ENCODE data around the gene TP53I13. TPM values are rescaled to one million over a fixed set of nuclear protein-coding genes. Genes with fewer than 3 reads are reported as not detected.
A peak's percentile ranks its signal among the peaks of the same experiment; 100 is the strongest.

TP53I13 gene
- total RNA-seq, 2 experiments from 2014 or later, result 20.8 to 27.5 TPM

- BruUV-seq (replicated peaks), result no TSS peak
- ChIA-PET POLR2A (interaction anchor here (0.6 to 1.9 kb wide), 2 partner anchors 10 to 1432 kb away, joined by 3 to 4 read pairs; no protein-coding TSS in a partner anchor), CTCF (ENCODE audit: unreplicated experiment) (no interaction called here)
- H3K27ac ChIP-seq (ENCODE audit: low read depth, low read length, poor library complexity, severe bottlenecking), result no peak overlapping the region
- intact Hi-C loops (cut with micrococcal nuclease; ENCODE audit: unreplicated experiment), result no loop called here
- no peaks in the 10 kb centered on the region for H3K9me3 ChIP-seq (ENCODE audit: low read length)
- DNase-seq (ENCODE audit: low spot score), result no peak
- TF ChIP-seq CTCF (conservative IDR thresholded peaks at IDR 0.05; ENCODE audit: low read length) (no peak), EZH2phosphoT487 (IDR thresholded peaks at IDR 0.05; ENCODE audit: borderline replicate concordance, low read depth, low read length) (no peak)
- H2AFZ ChIP-seq (ENCODE audit: low read length), result no peak overlapping the region
- no peak overlapping the region for H3K4me2 ChIP-seq (ENCODE audit: low read length)
- peaks cover 10% of the 10 kb centered on the region for H3K4me1 ChIP-seq (ENCODE audit: insufficient read depth, low read length, poor library complexity, severe bottlenecking)
- no peak overlapping the region for H3K4me3 ChIP-seq (ENCODE audit: low read depth, low read length, poor library complexity, severe bottlenecking)
- no peaks in the 10 kb centered on the region for H3K9me2 ChIP-seq (ENCODE audit: insufficient read depth, low read length)
- H4K20me1 ChIP-seq (ENCODE audit: insufficient read depth, low read length), result no peaks in the 10 kb centered on the region
- H3K36me3 ChIP-seq (ENCODE audit: insufficient read depth, low read length), result peaks cover 66% of the 10 kb centered on the region
- no peaks in the 10 kb centered on the region for H3K79me2 ChIP-seq (ENCODE audit: insufficient read depth, low read depth, low read length)
These were observed 7.2 kb downstream of the TP53I13 start for GRCh38 chr17:29575511-29576213.

- H3K9me3 ChIP-seq (ENCODE audit: low read length), result no peaks in the 10 kb centered on the region
- no peak overlapping the region for H2AFZ ChIP-seq (ENCODE audit: low read length)
- peaks cover 17% of the 10 kb centered on the region for H3K4me1 ChIP-seq (ENCODE audit: insufficient read depth, low read length, poor library complexity, severe bottlenecking)
- ChIA-PET POLR2A (interaction anchor here (0.6 to 1.9 kb wide), 2 partner anchors 9 to 1432 kb away, joined by 3 to 4 read pairs; no protein-coding TSS in a partner anchor), CTCF (ENCODE audit: unreplicated experiment) (no interaction called here)
- TF ChIP-seq EZH2phosphoT487 (IDR thresholded peaks at IDR 0.05; ENCODE audit: borderline replicate concordance, low read depth, low read length) (no peak), CTCF (conservative IDR thresholded peaks at IDR 0.05; ENCODE audit: low read length) (no peak)
- H3K79me2 ChIP-seq (ENCODE audit: insufficient read depth, low read depth, low read length), result no peaks in the 10 kb centered on the region
- no peak for DNase-seq (ENCODE audit: low spot score)
- TSS peak; percentile 50 for BruUV-seq (replicated peaks)
- H3K36me3 ChIP-seq (ENCODE audit: insufficient read depth, low read length), result peaks cover 72% of the 10 kb centered on the region
- H3K9me2 ChIP-seq (ENCODE audit: insufficient read depth, low read length), result no peaks in the 10 kb centered on the region
- no peak overlapping the region for H3K4me3 ChIP-seq (ENCODE audit: low read depth, low read length, poor library complexity, severe bottlenecking)
- intact Hi-C loops (cut with micrococcal nuclease; ENCODE audit: unreplicated experiment), result no loop called here
- no peaks in the 10 kb centered on the region for H4K20me1 ChIP-seq (ENCODE audit: insufficient read depth, low read length)
- H3K27ac ChIP-seq (ENCODE audit: low read depth, low read length, poor library complexity, severe bottlenecking), result no peak overlapping the region
- H3K4me2 ChIP-seq (ENCODE audit: low read length), result no peak overlapping the region
These were observed 7.9 kb downstream of the TP53I13 start for GRCh38 chr17:29576214-29577000.
